ENCODE results near the gene PITPNM3.

The PITPNM3 gene

DNA sequence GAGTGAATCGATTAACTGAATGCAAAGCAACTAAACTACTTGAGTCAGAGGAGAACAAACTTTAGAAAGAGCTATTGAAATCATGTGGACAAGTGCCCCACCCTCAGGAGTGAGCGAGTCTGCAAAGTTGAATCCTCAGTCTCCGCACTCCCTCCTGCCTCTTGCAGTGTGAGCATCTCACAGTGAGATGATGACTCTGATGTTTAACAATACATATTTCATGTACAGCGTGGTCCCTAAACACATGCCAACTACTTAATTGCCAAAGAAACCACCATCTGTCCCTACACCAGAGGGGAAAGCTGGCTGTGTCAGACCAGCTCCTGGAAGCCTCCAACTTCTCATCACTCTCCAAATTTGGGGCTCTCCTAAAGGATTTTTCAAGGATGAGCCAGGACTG lies 80.9 kb downstream of the PITPNM3 start:
- Histone ChIP-seq H3K4me3 (ENCODE audit: low read length, poor library complexity, severe bottlenecking) (no peak overlapping the region), H3K4me1 (ENCODE audit: insufficient read depth, low read length, poor library complexity, severe bottlenecking) (no peaks in the 10 kb centered on the region), H2AFZ (ENCODE audit: low read length) (no peak overlapping the region), H3K9ac (ENCODE audit: low read depth, low read length, poor library complexity, severe bottlenecking) (no peak overlapping the region), H3K36me3 (ENCODE audit: insufficient read depth, low read length) (no peaks in the 10 kb centered on the region), H3K9me2 (replicated peaks; ENCODE audit: low read depth, low read length) (no peaks in the 10 kb centered on the region), H3K27me3 (ENCODE audit: insufficient read depth, low read length, poor library complexity, severe bottlenecking) (no peaks in the 10 kb centered on the region), H3K9me3 (ENCODE audit: insufficient read depth, low read depth, low read length) (no peaks in the 10 kb centered on the region), H3K79me2 (ENCODE audit: insufficient read depth, low read length) (no peaks in the 10 kb centered on the region), H4K20me1 (ENCODE audit: insufficient read depth, low read length, poor library complexity, severe bottlenecking) (no peaks in the 10 kb centered on the region), H3K4me2 (ENCODE audit: low read depth, low read length, poor library complexity, severe bottlenecking) (no peak overlapping the region), H3F3A (ENCODE audit: low read depth) (no peaks in the 10 kb centered on the region)
- TF ChIP-seq, protein P1, sequence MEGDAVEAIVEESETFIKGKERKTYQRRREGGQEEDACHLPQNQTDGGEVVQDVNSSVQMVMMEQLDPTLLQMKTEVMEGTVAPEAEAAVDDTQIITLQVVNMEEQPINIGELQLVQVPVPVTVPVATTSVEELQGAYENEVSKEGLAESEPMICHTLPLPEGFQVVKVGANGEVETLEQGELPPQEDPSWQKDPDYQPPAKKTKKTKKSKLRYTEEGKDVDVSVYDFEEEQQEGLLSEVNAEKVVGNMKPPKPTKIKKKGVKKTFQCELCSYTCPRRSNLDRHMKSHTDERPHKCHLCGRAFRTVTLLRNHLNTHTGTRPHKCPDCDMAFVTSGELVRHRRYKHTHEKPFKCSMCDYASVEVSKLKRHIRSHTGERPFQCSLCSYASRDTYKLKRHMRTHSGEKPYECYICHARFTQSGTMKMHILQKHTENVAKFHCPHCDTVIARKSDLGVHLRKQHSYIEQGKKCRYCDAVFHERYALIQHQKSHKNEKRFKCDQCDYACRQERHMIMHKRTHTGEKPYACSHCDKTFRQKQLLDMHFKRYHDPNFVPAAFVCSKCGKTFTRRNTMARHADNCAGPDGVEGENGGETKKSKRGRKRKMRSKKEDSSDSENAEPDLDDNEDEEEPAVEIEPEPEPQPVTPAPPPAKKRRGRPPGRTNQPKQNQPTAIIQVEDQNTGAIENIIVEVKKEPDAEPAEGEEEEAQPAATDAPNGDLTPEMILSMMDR (conservative IDR thresholded peaks at IDR 0.05; ENCODE audit: low read length), result no peak
- TF ChIP-seq EZH2phosphoT487 (IDR thresholded peaks at IDR 0.05; ENCODE audit: borderline replicate concordance), result no peak

DNA sequence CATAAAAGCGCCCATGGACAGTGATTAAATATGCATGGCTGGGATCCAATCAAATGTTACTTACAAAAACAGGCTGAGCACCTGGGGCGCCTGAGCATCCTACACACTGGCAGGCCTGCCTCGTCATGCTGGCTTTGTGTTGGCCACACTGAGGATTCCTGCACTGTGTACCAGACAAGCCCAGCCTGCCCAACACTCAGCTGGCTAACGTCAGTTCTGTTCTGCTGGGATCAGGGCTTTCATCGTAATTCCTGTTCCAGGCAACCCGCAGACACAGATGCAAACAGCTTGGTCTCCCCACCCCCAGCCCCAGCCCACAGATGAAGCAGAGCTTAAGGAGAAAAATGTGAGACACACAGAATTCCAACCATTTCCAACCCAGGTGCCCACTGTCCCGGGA lies 81.4 kb downstream of the PITPNM3 start:
- Histone ChIP-seq H3K36me3 (ENCODE audit: insufficient read depth, low read length) (no peaks in the 10 kb centered on the region), H3K9me3 (ENCODE audit: insufficient read depth, low read depth, low read length) (no peaks in the 10 kb centered on the region), H4K20me1 (ENCODE audit: insufficient read depth, low read length, poor library complexity, severe bottlenecking) (no peaks in the 10 kb centered on the region), H3K4me3 (ENCODE audit: low read length, poor library complexity, severe bottlenecking) (no peak overlapping the region), H2AFZ (ENCODE audit: low read length) (no peak overlapping the region), H3F3A (ENCODE audit: low read depth) (no peaks in the 10 kb centered on the region), H3K4me1 (ENCODE audit: insufficient read depth, low read length, poor library complexity, severe bottlenecking) (no peaks in the 10 kb centered on the region), H3K79me2 (ENCODE audit: insufficient read depth, low read length) (no peaks in the 10 kb centered on the region), H3K4me2 (ENCODE audit: low read depth, low read length, poor library complexity, severe bottlenecking) (no peak overlapping the region), H3K9me2 (replicated peaks; ENCODE audit: low read depth, low read length) (no peaks in the 10 kb centered on the region), H3K27me3 (ENCODE audit: insufficient read depth, low read length, poor library complexity, severe bottlenecking) (no peaks in the 10 kb centered on the region), H3K9ac (ENCODE audit: low read depth, low read length, poor library complexity, severe bottlenecking) (no peak overlapping the region)
- TF ChIP-seq EZH2phosphoT487 (IDR thresholded peaks at IDR 0.05; ENCODE audit: borderline replicate concordance), result no peak
- TF ChIP-seq, protein P1 (conservative IDR thresholded peaks at IDR 0.05; ENCODE audit: low read length), result no peak

DNA sequence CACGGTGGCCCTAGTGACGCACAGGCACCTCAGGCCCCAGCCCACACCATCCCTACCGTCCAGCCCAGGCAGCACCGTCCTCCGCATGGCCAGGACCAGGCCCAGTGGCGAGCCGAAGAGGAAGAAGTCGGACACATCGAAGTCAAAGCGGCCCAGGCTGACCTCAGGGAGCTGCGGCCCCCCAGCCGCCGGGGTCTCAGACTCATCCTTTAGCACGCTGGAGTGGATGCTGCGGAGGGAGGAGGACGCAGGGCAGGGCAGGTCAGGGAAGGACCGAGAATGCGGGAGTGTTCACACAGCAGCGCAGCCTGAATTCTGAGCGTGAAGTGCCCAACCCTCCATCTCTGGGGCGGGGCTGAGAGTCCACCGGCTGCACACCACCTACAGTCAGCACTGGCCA lies 82.0 kb downstream of the PITPNM3 start:
- H3K4me3 ChIP-seq (ENCODE audit: low read length, poor library complexity, severe bottlenecking), result no peak overlapping the region
- no peaks in the 10 kb centered on the region for H3K27me3 ChIP-seq (ENCODE audit: insufficient read depth, low read length, poor library complexity, severe bottlenecking)
- H2AFZ ChIP-seq (ENCODE audit: low read length), result no peak overlapping the region
- H3F3A ChIP-seq (ENCODE audit: low read depth), result no peaks in the 10 kb centered on the region
- no peak overlapping the region for H3K4me2 ChIP-seq (ENCODE audit: low read depth, low read length, poor library complexity, severe bottlenecking)
- H3K36me3 ChIP-seq (ENCODE audit: insufficient read depth, low read length), result no peaks in the 10 kb centered on the region
- no peaks in the 10 kb centered on the region for H3K79me2 ChIP-seq (ENCODE audit: insufficient read depth, low read length)
- no peaks in the 10 kb centered on the region for H4K20me1 ChIP-seq (ENCODE audit: insufficient read depth, low read length, poor library complexity, severe bottlenecking)
- no peaks in the 10 kb centered on the region for H3K9me2 ChIP-seq (replicated peaks; ENCODE audit: low read depth, low read length)
- no peak overlapping the region for H3K9ac ChIP-seq (ENCODE audit: low read depth, low read length, poor library complexity, severe bottlenecking)
- no peaks in the 10 kb centered on the region for H3K4me1 ChIP-seq (ENCODE audit: insufficient read depth, low read length, poor library complexity, severe bottlenecking)
- no peak for TF ChIP-seq EZH2phosphoT487 (IDR thresholded peaks at IDR 0.05; ENCODE audit: borderline replicate concordance)
- TF ChIP-seq, protein P1 (conservative IDR thresholded peaks at IDR 0.05; ENCODE audit: low read length), result no peak
- no peaks in the 10 kb centered on the region for H3K9me3 ChIP-seq (ENCODE audit: insufficient read depth, low read depth, low read length)

All from Loucy (cell line).